D341Med (cell line): Measurements from ENCODE around the gene TMEM44.
"Not testable (repeated sequence)": the region's sequence is repeated elsewhere in the genome, so short reads cannot be mapped to it uniquely, and the experiment has no call there.

Source experiments
- DNase-seq: peaks from one replicate; pipeline ENCODE4 v3.0.0; 2012; ENCODE audit warnings: low spot score

Gene TMEM44

GRCh38 chr3:194554473-194555123 is 78.6 kb downstream of the TMEM44 start:
- no peak for DNase-seq

- no peak for DNase-seq
Observed at GRCh38 chr3:194552327-194552949, 80.8 kb downstream of the TMEM44 start.

DNA sequence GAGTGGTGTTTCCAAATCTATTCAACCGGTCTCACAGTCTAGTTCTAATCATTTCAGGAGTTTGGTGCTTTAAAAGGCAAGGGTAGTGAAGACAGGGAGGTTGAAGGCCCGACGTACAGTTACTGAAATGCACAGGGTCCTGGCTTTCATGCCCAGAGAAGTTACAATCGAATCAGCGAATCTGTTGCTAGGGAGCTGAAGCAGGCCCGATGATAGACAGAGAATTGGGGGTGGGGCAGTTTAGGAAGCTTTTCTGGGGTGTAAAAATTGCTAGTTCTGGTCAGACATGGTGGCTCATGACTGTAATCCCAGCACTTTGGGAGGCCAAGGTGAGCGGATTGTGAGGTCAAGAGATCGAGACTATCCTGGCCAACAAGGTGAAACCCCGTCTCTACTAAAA is 83.4 kb downstream of the TMEM44 start:
- DNase-seq, result no peak

- DNase-seq, result no peak
Observed at GRCh38 chr3:194548346-194549321, 84.6 kb downstream of the TMEM44 start.

- no peak for DNase-seq
Observed at GRCh38 chr3:194547042-194547441, 86.2 kb downstream of the TMEM44 start.

DNA sequence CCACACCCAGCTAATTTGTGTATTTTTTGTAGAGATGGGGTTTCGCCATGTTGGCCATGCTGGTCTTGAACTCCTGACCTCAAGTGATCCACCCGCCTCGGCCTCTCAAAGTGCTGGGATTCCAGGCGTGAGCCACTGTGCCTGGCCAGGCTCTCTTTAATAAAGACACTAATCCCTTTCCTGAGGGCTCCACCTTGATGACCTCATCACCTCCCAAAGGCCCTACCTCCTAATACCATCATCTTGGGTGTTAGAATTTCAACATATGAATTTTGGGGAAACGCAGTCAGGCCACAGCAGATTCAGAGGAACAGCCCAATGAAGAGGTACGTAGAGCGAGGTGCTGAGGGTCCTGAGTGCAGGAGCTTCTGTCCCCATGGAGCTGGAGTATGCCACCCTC is 87.7 kb downstream of the TMEM44 start:
- not testable (repeated sequence) for DNase-seq

DNA sequence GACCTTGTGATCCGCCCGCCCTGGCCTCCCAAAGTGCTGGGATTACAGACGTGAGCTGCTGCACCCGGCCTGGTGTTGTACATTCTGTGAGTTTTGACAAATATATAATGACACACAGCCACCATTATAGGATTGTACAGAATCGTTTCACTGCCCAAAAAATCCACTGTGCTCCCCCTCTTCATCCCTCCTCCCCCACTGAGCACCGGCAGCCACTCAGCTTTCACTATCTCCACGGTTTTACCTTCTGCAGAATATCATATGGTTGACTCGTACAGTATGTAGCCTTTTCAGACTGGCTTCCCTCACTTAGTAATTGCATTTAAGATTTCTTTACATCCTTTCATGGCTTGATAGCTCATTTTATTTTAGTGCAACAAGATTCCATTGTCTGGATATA is 89.7 kb downstream of the TMEM44 start:
- no peak for DNase-seq

DNA sequence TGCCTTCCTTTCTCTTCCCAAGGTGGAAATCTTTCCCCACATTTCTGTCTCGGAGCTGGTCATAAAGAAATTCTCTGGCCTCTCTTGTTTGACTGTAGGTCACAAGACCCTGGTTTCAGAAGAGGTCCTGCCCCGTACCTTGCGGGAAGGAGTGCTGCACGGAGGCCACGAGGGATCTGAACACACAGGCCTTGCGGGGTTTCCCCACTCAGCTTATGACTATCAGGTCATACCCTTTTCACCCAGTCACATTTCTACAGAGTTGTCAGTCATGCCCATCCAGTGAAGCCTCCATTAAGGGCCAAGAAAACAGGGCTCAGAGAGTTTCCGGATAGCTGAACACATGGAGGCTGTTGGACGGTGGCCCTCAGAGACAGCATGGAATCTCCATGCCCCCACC is 91.7 kb downstream of the TMEM44 start:
- no peak for DNase-seq

GRCh38 chr3:194540274-194540905 is 92.8 kb downstream of the TMEM44 start:
- DNase-seq, result no peak

DNA sequence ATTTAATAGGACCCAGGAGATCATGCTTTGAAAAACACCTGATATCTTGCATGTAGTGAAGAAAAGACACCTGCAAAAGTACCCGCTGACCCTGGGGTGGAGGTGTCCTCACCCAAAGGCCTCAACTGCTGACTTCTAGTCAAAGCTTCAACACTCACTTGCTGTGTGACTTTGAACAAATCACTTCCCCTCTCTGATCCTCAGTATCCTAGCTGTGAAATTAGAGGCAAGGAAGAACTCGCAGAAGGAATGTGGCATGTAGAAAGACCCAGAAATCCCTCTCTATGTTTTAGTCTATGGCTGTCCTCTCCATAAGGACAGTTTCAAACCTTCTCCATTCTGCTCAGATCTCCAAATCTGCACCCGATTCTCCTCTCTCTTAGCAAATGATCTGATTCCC is 93.7 kb downstream of the TMEM44 start:
- no peak for DNase-seq

- DNase-seq, result no peak
Observed at GRCh38 chr3:194537732-194538247, 95.4 kb downstream of the TMEM44 start.
